GM21526 (cell line): ENCODE data around the gene WNK2.

Experiments used
- ATAC-seq: cut with Tn5 transposase; IDR thresholded peaks from one replicate; pipeline ENCODE4 v1.9.1; 2021; ENCODE audit warnings: moderate library complexity; ENCODE audit not compliant: unreplicated experiment, low FRiP score

WNK2 gene

GRCh38 chr9:93288891-93289883, 105.2 kb downstream of the WNK2 start:
- no peak for ATAC-seq

DNA sequence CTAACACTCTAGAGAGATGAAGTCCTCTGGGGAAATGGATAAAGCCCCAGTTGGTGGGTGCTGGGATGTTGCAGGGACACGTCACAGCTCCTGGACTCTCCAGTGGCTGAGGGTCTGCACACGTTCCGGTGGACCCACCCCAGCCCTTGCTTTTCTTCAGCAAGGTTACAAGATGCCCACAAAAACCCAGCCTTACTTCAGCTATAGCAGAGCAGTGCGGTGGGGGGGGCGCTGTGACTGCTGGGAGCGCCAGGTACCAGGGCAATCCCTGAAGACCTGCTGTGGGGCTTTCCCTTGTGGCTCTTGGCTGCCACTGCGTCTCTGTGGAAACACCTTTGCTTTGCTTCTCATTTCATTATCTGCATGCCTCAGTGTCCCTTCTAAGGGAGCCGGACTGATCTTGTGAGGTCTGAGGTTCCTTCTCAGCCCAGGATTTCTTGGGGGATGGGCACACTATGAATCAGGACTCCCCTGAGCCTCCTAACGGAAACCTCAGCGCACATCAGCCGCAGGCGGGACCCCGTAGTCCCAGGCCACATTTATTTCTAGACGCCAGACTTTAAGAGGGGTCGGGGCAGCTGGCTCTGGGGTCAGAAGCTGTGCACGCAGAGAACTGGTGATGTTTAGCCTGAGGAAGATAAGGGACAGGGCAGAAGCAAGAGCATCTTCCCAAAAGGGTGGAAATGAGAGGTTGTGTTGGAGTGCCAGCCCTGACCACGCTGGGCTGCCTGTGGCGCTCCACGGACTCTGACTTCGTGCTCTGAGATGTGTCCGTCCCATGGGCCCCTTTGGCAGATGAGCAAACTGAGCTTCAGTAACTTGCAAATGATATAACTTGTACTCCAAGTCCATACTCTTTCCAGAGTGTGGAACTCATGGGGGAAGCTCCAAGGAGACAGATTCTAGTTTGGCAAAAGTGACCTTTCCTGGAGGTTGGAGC, 106.8 kb downstream of the WNK2 start:
- ATAC-seq = no peak

GRCh38 chr9:93291536-93292287, 107.8 kb downstream of the WNK2 start:
- ATAC-seq = no peak

GRCh38 chr9:93292288-93292615, 108.3 kb downstream of the WNK2 start:
- ATAC-seq = no peak

DNA sequence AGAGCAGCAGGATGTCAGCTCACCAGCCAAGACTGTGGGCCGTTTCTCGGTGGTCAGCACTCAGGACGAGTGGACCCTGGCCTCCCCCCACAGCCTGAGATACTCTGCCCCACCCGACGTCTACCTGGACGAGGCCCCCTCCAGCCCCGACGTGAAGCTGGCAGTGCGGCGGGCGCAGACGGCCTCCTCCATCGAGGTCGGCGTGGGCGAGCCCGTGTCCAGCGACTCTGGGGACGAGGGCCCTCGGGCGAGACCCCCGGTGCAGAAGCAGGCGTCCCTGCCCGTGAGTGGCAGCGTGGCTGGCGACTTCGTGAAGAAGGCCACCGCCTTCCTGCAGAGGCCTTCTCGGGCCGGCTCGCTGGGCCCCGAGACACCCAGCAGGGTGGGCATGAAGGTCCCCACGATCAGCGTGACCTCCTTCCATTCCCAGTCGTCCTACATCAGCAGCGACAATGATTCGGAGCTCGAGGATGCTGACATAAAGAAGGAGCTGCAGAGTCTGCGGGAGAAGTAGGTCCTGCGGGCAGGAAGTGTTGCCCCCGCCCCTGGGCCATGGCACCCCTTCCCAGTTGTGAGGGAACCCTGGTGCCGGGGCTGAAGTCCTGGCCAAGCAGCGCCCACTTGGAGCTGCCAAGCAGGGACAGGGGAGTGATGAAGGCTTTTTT, 108.9 kb downstream of the WNK2 start:
- ATAC-seq = no peak

GRCh38 chr9:93294011-93294410, 110.1 kb downstream of the WNK2 start:
- no peak for ATAC-seq

DNA sequence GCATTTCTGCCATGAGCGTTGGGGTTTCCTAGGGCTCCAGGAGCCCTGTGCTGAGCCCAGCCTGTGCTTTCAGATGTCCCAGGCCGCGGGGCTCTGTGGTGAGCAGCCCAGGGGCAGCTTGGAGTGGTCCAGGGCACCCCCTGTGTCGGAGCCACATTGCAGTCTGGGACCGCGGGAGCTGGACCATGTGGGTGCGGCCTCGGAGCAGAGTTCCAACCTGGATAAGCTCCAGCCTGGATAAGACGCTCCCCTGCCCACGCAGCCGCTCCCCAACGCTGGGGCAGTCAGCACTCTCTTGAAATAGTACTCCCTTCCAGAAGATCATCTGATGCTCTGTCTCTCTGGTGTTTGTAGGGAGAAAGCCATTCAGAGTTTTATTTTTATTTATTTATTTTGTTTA, 111.1 kb downstream of the WNK2 start:
- no peak for ATAC-seq

GRCh38 chr9:93295456-93296076, 111.6 kb downstream of the WNK2 start:
- ATAC-seq = no peak

DNA sequence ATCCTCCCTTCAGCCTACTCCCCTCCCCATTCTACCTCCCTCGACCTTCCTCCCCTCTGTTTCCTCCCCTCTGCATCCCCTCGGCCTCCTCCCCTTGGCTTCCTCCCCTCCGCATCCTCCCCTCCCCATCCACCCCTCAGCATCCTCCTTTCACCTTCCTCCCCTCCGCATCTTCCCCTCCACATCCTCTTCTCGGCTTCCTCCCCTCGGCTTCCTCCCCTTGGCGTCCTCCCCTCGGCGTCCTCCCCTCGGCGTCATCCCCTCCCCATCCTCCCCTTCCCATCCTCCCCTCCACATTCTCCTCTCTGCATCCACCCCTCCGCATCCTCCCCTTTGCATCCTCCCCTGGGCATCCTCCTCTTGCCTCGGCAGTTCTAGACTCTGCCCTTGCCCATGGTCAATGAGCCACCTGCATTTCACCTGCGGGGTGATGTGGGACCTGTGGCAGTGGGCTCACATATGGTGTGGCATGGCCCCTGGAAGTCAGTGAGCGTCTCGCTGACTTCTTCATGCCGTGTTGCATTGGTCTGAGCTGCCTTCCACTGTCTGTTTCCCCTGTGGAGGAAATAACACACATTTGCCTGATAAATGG, 113.0 kb downstream of the WNK2 start:
- ATAC-seq = no peak

DNA sequence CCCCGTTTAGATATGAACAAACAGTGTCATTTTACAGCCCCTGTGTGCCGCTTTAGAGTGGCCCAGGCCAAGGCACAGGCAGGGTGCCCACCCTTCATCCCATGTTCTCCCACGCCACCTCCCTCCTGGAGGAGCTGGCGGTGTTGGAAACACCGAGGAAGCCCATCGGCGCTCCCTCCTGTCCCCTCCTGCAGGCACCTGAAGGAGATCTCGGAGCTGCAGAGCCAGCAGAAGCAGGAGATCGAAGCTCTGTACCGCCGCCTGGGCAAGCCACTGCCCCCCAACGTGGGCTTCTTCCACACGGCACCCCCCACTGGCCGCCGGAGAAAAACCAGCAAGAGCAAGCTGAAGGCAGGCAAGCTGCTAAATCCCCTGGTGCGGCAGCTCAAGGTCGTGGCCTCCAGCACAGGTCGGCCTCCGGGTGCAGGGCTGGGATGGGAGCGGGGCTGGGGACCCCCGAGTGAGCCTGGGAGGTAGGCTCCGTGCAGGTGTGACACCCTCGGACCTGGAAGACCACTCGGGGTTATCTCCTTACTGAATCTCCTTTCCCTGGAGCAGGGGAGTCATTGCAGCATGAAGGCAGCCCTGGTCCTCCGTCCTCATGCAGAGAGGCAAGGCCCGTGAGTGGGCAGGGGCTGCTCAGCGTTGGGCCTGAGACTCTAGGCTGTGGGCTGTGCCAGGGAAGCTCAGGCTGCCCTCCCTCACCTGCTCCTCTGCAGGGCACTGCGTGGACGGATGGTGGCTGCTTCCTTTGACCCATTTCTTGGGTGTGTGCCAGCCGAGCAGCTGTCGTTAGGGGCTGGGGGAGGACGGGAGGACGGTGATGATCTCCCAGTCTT, 113.9 kb downstream of the WNK2 start:
- no peak for ATAC-seq

DNA sequence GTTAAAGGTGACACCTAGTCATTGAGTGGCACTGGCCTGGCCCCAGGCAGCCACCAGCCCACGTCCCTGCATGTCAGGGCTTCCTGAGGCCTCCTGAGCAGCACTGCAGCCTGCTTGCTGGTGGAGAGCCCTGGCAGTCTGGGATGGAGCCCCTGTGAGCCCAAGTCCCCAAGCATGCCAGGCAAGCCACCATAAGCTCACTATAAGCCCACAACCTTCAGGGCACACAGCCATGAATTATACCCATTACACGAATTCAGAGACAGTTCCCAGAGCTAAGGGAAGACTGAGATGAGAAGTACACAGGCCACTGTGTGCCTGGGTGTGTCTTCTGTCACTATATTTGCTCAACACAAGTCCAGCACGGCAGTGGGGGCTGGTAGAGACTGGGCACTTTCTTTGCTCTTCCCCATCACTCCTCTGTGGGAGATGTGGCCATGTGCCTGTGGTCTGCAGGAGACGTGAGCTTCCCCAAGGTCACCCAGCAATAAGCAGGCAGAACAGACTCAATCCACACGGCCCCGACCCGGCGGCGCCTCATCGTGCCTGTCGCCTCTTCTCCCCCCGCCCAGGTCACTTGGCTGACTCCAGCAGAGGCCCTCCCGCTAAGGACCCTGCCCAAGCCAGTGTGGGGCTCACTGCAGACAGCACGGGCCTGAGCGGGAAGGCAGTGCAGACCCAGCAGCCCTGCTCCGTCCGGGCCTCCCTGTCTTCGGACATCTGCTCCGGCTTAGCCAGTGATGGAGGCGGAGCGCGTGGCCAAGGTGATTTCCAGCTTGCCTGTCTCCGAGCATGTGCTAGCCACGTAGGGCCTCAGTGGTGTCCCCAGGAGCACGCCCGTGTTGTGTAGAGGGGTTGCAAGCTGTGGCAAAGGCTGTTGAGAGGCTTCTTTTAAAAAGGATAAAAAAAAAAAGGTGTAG, 114.8 kb downstream of the WNK2 start:
- ATAC-seq = no peak

DNA sequence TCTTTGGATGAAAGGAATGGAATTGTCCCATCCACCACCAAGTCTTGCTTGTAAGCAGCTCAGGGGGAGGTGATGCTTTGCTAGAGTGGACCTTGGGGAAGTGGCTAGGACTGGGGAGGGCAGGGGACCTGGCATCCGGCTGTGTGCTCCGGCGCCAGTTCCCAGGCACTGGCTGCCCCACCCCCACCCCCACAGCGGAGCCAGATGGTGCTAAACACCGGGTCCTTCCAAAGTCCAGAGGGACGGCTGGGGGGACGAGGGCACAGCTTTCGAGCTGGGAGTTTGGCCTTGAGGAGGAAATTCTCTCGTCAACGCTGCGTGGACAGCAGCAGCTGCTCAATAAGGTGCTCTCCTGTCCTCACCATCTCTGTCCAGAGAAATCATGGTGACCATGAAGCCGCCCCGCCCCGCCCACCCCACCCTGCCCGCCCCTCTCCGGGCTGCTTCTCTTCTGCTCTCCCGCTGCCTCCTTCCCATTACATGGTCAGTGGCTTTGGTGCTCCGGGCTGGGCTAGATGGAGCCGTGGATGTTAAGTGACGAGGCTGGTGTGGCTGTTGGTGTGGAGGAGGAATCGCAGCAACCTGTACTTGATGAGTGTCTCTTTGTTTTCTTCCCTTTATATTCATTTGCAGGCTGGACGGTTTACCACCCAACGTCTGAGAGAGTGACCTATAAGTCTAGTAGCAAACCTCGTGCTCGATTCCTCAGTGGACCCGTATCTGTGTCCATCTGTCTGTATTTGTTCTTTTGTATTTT, 115.7 kb downstream of the WNK2 start:
- no peak for ATAC-seq

- ATAC-seq = no peak
Measured at GRCh38 chr9:93300175-93300572, 116.2 kb downstream of the WNK2 start.

- no peak for ATAC-seq
Measured at GRCh38 chr9:93300585-93301081, 116.7 kb downstream of the WNK2 start.

- ATAC-seq = no peak
Measured at GRCh38 chr9:93301291-93301811, 117.4 kb downstream of the WNK2 start.

GRCh38 chr9:93301911-93302541, 118.1 kb downstream of the WNK2 start:
- ATAC-seq = no peak
